Parathyroid adenoma (tissue), 2 donors: ENCODE data around the gene POTEH.
"Not testable (repeated sequence)": the region's sequence is repeated elsewhere in the genome, so short reads cannot be mapped to it uniquely, and the experiment has no call there.

ENCODE experiments used
- H2AFZ ChIP-seq: fragments of 300-600 bp; sonication (generic); one replicate; pipeline ENCODE4 v1.7.0; 2017; ENCODE audit warnings: antibody characterized with exemption, mild to moderate bottlenecking
- H3K27ac ChIP-seq: fragments of 300-600 bp; sonication (generic); one replicate; pipeline ENCODE4 v1.7.0; 2017
- H3K27me3 ChIP-seq: fragments of 300-600 bp; sonication (generic); one replicate; pipeline ENCODE4 v1.7.0; 2017; ENCODE audit warnings: low read length; ENCODE audit not compliant: control insufficient read depth, insufficient read depth
- H3K36me3 ChIP-seq: fragments of 300-600 bp; sonication (generic); one replicate; pipeline ENCODE4 v1.7.0; 2017; ENCODE audit warnings: low read length; ENCODE audit not compliant: control insufficient read depth, insufficient read depth
- H3K4me1 ChIP-seq: fragments of 300-600 bp; sonication (generic); one replicate; pipeline ENCODE4 v1.7.0; 2017; ENCODE audit warnings: control low read depth
- H3K4me2 ChIP-seq: fragments of 300-600 bp; sonication (generic); one replicate; pipeline ENCODE4 v1.7.0; 2017; ENCODE audit warnings: low read length
- H3K4me3 ChIP-seq: fragments of 300-600 bp; sonication (generic); one replicate; pipeline ENCODE4 v1.7.0; 2017; ENCODE audit warnings: low read depth, low read length
- H3K79me2 ChIP-seq: fragments of 300-600 bp; sonication (generic); one replicate; pipeline ENCODE4 v1.7.0; 2017; ENCODE audit warnings: control low read depth
- H3K9ac ChIP-seq: fragments of 300-600 bp; sonication (generic); one replicate; pipeline ENCODE4 v1.7.0; 2017; ENCODE audit warnings: mild to moderate bottlenecking
- H3K9me3 ChIP-seq: fragments of 300-600 bp; sonication (generic); one replicate; pipeline ENCODE4 v1.7.0; 2017; ENCODE audit warnings: low read length; ENCODE audit not compliant: control insufficient read depth
- donor health status: primary hyperparathyroidism.

The POTEH gene

GRCh38 chr22:15685641-15686040 lies 4.2 kb upstream of the POTEH start:
- not testable (repeated sequence) for H3K27me3 ChIP-seq, H3K9ac ChIP-seq, H3K79me2 ChIP-seq, H3K4me1 ChIP-seq, H3K4me2 ChIP-seq, H3K4me3 ChIP-seq, H3K36me3 ChIP-seq, H3K9me3 ChIP-seq, H2AFZ ChIP-seq, H3K27ac ChIP-seq

DNA sequence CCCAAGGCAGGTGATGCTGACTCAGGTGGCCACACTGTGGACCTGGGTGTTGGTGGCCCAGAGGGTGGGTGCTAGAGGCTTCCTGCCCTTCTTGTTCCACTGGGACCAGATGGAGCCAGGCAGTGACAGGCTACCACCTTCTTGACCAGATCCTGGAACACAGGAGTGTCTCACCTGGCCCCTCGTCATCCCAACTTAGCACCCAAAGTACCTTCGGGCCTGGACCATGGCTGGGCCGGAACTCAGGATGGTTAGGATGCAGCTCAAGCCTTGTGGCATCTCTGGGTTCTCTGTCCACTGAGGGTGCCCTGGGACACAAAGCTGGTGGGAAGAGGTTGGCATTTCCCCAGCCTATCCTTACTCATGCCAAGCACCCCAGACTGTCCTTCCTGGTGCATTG lies 2.7 kb upstream of the POTEH start:
- not testable (repeated sequence) for H3K27ac ChIP-seq, H3K36me3 ChIP-seq, H2AFZ ChIP-seq

DNA sequence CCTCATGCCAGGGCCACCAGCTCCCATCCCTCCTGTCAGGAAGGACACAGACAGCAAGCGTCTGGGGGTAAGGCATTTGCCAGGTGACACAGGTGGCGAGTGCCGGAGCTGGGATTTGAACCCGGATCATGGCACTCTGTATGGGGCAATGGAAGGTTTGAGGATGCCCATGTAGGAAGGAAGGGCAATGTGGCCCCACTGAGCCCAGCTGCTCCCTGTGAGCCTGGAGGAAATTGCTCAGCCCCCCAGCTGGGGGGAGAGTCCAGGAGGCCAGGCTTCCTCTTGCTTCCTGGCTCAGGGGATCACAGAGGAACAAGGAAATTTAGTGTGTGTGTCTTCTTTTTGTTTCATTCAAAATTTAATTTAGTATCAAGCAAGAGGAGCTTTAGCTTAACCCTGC lies 2.1 kb upstream of the POTEH start:
- H3K4me2 ChIP-seq, H3K27me3 ChIP-seq, H2AFZ ChIP-seq, H3K79me2 ChIP-seq, H3K4me1 ChIP-seq, H3K36me3 ChIP-seq, H3K4me3 ChIP-seq, H3K9me3 ChIP-seq, H3K27ac ChIP-seq, H3K9ac ChIP-seq: not testable (repeated sequence)

More for the DNA sequence above, 2.7 kb upstream of the POTEH start:
- not testable (repeated sequence) for H3K4me3 ChIP-seq, H3K79me2 ChIP-seq, H3K9ac ChIP-seq, H3K27me3 ChIP-seq, H3K9me3 ChIP-seq, H3K4me1 ChIP-seq, H3K4me2 ChIP-seq

DNA sequence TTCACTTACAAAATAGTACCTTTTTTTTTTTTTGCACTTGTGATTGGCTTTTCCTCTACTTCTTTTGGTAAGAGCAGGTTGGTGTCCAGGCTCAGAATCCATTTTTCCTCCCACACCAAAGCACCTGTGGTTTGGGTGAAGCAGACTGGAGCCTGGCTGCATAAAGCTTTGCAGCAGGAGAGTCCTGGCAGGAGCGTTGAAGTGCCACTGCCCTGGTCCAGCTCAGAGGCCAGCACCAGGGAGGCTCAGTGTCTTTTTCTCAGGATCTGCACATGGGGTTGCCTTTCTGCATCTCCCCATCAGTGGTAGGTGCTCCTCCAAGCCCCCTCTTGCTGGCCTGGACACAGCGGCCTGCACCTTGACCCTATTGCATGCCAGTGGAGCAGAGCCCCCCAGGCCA lies 1.7 kb upstream of the POTEH start:
- not testable (repeated sequence) for H2AFZ ChIP-seq, H3K9ac ChIP-seq, H3K4me3 ChIP-seq, H3K4me2 ChIP-seq, H3K79me2 ChIP-seq, H3K27ac ChIP-seq, H3K36me3 ChIP-seq, H3K27me3 ChIP-seq, H3K9me3 ChIP-seq, H3K4me1 ChIP-seq

GRCh38 chr22:15689012-15689748 lies 646 bp upstream of the POTEH start:
- not testable (repeated sequence) for H3K27me3 ChIP-seq, H3K4me1 ChIP-seq, H3K4me2 ChIP-seq, H3K27ac ChIP-seq, H2AFZ ChIP-seq, H3K79me2 ChIP-seq, H3K9me3 ChIP-seq, H3K9ac ChIP-seq, H3K36me3 ChIP-seq, H3K4me3 ChIP-seq

GRCh38 chr22:15713600-15713999 lies 23.8 kb downstream of the POTEH start:
- H3K27me3 ChIP-seq, H3K4me2 ChIP-seq, H3K9me3 ChIP-seq, H3K4me3 ChIP-seq, H3K9ac ChIP-seq, H2AFZ ChIP-seq, H3K27ac ChIP-seq, H3K4me1 ChIP-seq, H3K79me2 ChIP-seq, H3K36me3 ChIP-seq: not testable (repeated sequence)

DNA sequence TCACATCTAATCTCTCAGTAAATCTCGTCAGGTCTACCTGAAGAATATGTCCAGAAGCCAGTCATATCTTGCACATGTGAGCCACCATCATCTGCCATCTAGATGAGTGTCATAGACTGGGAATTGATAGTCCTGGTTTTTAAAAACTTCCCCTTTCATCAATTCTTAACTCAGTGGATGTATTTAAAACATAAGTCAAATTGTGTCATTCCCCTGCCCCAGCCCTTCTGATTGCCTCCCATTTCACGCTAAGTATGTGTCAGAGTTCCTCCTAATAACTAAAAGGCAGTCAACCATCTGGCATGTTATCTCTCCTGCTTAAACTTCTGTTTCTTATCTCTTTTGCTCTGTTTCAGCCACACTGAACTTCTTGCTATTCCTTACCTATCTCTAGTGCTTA lies 24.3 kb downstream of the POTEH start:
- H3K9ac ChIP-seq, H3K4me1 ChIP-seq, H3K79me2 ChIP-seq, H3K4me2 ChIP-seq, H3K36me3 ChIP-seq, H3K27me3 ChIP-seq, H2AFZ ChIP-seq, H3K9me3 ChIP-seq, H3K4me3 ChIP-seq, H3K27ac ChIP-seq: not testable (repeated sequence)

GRCh38 chr22:15721884-15722283 lies 32.1 kb downstream of the POTEH start:
- H3K9ac ChIP-seq, H3K27me3 ChIP-seq, H3K27ac ChIP-seq, H3K4me3 ChIP-seq, H3K4me2 ChIP-seq, H3K79me2 ChIP-seq, H3K9me3 ChIP-seq, H3K36me3 ChIP-seq, H2AFZ ChIP-seq, H3K4me1 ChIP-seq: not testable (repeated sequence)

DNA sequence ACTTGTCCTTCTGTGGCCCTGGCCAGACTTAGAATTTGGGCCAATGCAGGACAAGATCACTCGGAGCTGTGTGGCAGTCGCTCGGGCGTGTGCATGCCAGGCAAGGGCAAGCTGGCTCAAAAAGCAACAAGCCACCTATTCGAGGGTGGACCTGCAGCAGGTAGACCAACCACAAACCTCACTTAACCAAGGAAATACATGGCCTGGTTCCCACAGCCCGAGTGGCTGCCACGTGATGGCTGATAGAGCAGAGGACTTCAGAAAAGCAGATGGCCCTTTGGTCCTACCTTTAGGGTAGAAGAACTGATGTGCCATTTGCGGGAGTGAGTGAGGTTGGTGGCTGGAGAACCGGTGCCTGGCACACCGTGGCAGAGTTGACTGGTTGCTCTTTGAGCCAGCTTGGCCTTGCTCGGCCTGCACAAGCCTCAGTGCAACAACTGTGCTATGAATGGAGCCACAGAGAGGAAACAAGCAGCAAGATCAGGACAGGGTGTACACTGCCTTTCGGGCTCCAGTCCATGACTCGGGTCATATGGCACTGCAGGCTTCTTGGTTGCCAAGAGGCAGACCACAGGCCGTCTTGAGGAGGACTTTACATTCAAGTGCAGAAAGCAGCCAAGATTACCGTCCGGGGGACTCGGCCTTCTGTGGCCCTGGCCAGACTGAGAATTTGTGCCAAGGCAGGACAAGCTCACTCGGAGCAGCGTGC lies 39.5 kb downstream of the POTEH start:
- not testable (repeated sequence) for H3K4me1 ChIP-seq, H3K27me3 ChIP-seq, H2AFZ ChIP-seq, H3K27ac ChIP-seq, H3K4me2 ChIP-seq, H3K4me3 ChIP-seq, H3K36me3 ChIP-seq, H3K79me2 ChIP-seq, H3K9me3 ChIP-seq, H3K9ac ChIP-seq

- not testable (repeated sequence) for H3K9ac ChIP-seq, H3K4me1 ChIP-seq, H3K4me2 ChIP-seq, H3K36me3 ChIP-seq, H3K4me3 ChIP-seq, H3K27me3 ChIP-seq, H3K79me2 ChIP-seq, H3K9me3 ChIP-seq, H3K27ac ChIP-seq, H2AFZ ChIP-seq
Observed at GRCh38 chr22:15731023-15731422, 41.2 kb downstream of the POTEH start.

DNA sequence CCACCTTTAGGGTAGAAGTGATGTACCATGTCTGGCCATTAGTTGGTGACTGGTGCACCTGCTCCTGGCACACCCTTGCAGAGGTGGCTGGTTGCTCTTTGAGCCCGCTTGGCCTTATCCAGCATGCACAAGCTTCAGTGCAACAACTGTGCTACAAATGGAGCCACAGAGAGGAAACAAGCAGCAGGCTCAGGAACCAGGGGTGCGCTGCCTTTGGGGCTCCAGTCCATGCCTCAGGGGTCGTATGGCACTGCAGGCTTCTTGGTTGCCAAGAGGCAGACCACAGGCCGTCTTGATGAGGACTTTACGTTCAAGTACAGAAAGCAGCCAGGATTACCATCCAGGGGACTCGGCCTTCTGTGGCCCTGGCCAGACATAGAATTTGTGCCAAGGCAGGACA lies 44.6 kb downstream of the POTEH start:
- not testable (repeated sequence) for H3K4me3 ChIP-seq, H3K36me3 ChIP-seq, H3K4me2 ChIP-seq, H3K27ac ChIP-seq, H3K4me1 ChIP-seq, H3K27me3 ChIP-seq, H3K9ac ChIP-seq, H3K9me3 ChIP-seq, H2AFZ ChIP-seq, H3K79me2 ChIP-seq
